CD4-positive, alpha-beta T cell (primary cell): ENCODE results near the gene P2RY13. TPM values are rescaled to one million over a fixed set of nuclear protein-coding genes. Genes with fewer than 3 reads are reported as not detected.

ENCODE experiments used
- ATAC-seq: fragments of 200-7000 bp; cut with Tn5 transposase; one replicate; pipeline ENCODE4 v1.10.0; 2022; ENCODE audit warnings: mild to moderate bottlenecking; ENCODE audit not compliant: poor library complexity
- CTCF ChIA-PET: fragments of 350-600 bp; sonication (Branson Sonifier 250); formaldehyde crosslinking; loops from one replicate; lab custom pipeline; 2021; ENCODE audit warnings: antibody characterized with exemption, inconsistent platforms; lab: Charles Lee
- POLR2A ChIA-PET: fragments of 350-600 bp; sonication (Branson Sonifier 250); formaldehyde crosslinking; loops from one replicate; lab custom pipeline; 2021; ENCODE audit warnings: antibody characterized with exemption, inconsistent platforms; lab: Charles Lee
- DNase-seq, 14 experiments: peaks; one replicate each; pipeline ENCODE4 v3.0.0-alpha.2; 2013 to 2020; ENCODE audit warnings: mixed read lengths in 2 of 14
- H3K27ac ChIP-seq, 2 donors: one replicate each; pipeline versions ENCODE4 v1.5.1 to v1.7.0; 2013; ENCODE audit warnings: low read length in 2 of 2, low read depth in 1 of 2, mild to moderate bottlenecking in 1 of 2
- H3K27me3 ChIP-seq, 2 experiments: 1 replicate in 1 of 2; 2 replicates in 1 of 2; pipeline versions ENCODE4 v1.6.1 to v1.7.0; 2013; ENCODE audit warnings: low read length in 2 of 2, control low read depth in 1 of 2, mild to moderate bottlenecking in 1 of 2, moderate library complexity in 1 of 2; ENCODE audit not compliant: insufficient read depth in 2 of 2, control insufficient read depth in 1 of 2
- H3K36me3 ChIP-seq: one replicate; pipeline ENCODE4 v1.6.1; 2013; ENCODE audit warnings: low read length, control low read depth; ENCODE audit not compliant: insufficient read depth
- H3K4me1 ChIP-seq: one replicate; pipeline ENCODE4 v1.6.1; 2013; ENCODE audit warnings: low read length, control low read depth; ENCODE audit not compliant: insufficient read depth
- H3K4me3 ChIP-seq: one replicate; pipeline ENCODE4 v1.5.1; 2013; ENCODE audit warnings: mild to moderate bottlenecking, low read length, moderate library complexity
- H3K9me3 ChIP-seq, 2 experiments: 1 replicate in 1 of 2; 2 replicates in 1 of 2; pipeline versions ENCODE4 v1.6.1 to v1.7.0; 2013; ENCODE audit warnings: low read length in 2 of 2, mild to moderate bottlenecking in 2 of 2, control low read depth in 1 of 2, moderate library complexity in 1 of 2; ENCODE audit not compliant: control insufficient read depth in 1 of 2, insufficient read depth in 1 of 2
- H3K27ac Mint-ChIP-seq: one replicate; pipeline ENCODE4 v1.8.0; 2020; ENCODE audit warnings: mixed read lengths
- H3K27me3 Mint-ChIP-seq: one replicate; pipeline ENCODE4 v1.8.0; 2021; ENCODE audit warnings: mixed read lengths
- H3K36me3 Mint-ChIP-seq: one replicate; pipeline ENCODE4 v1.8.0; 2021; ENCODE audit warnings: low read depth, mixed read lengths
- H3K4me1 Mint-ChIP-seq: one replicate; pipeline ENCODE4 v1.8.0; 2021; ENCODE audit warnings: low read depth, mixed read lengths
- H3K4me3 Mint-ChIP-seq: one replicate; pipeline ENCODE4 v1.8.0; 2020; ENCODE audit warnings: mild to moderate bottlenecking, mixed read lengths
- H3K9me3 Mint-ChIP-seq: one replicate; pipeline ENCODE4 v1.8.0; 2020; ENCODE audit warnings: mixed read lengths
- intact Hi-C, 2 experiments: fragments of 100-400 bp; cut with DNase I in 1 of 2; cut with micrococcal nuclease in 1 of 2; formaldehyde crosslinking; loops; one replicate each; pipeline versions ENCODE4 v1.15.1 to v1.9.0; 2023 to 2025; cut with DNase I, micrococcal nuclease
- total RNA-seq, 174 experiments: library from RNA in 2 of 174; stranded (reverse) in 2 of 174; gene quantifications; one replicate each; pipeline ENCODE4 v1.2.3 and lab custom pipeline; 2021 to 2026
- TF ChIP-seq, protein P1 (sequence below): fragments of 200-600 bp; IDR thresholded peaks from one replicate; pipeline ENCODE4 v1.8.0; 2022; ENCODE audit warnings: antibody characterized with exemption, mild to moderate bottlenecking

Gene P2RY13
- total RNA-seq, 2 experiments from 2014 or later, result 0.08 TPM; not detected in 1

DNA sequence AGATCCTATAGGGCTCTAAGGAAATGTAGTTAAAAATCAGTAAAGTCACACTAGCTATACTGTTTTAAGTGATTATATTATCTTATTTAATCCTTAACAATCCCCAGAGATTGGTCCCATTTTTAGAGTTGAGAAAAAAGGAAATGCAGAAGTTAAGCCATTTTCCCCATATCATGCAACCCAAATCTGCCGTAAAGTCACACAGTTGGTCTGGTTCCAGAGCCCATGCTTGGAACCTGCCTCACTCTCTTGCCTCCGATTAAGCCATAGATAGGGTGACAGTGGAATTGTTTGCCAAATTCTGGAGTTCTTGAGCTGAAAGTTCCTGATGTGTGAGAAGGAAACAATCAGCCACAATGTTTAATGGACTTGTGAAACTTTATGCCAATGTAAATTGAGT lies 2.3 kb upstream of the P2RY13 start:
- Mint-ChIP-seq H3K27ac (no peak overlapping the region), H3K4me3 (no peak overlapping the region), H3K36me3 (no peaks in the 10 kb centered on the region), H3K4me1 (no peaks in the 10 kb centered on the region), H3K9me3 (no peaks in the 10 kb centered on the region), H3K27me3 (peaks cover 11% of the 10 kb centered on the region)
- Histone ChIP-seq H3K36me3 (no peaks in the 10 kb centered on the region), H3K27me3 (no peaks in the 10 kb centered on the region), H3K4me1 (no peaks in the 10 kb centered on the region), H3K4me3 (no peak overlapping the region), H3K27ac (no peak overlapping the region), H3K9me3 (no peaks in the 10 kb centered on the region)
- ChIA-PET POLR2A (no interaction called here), CTCF (interaction anchor here (0.9 kb wide), 2 partner anchors 9 kb away, joined by 3 read pairs; no protein-coding TSS in a partner anchor)
- intact Hi-C loops, result no loop called here
- DNase-seq (no peak), ATAC-seq (no peak)
- TF ChIP-seq, protein P1, sequence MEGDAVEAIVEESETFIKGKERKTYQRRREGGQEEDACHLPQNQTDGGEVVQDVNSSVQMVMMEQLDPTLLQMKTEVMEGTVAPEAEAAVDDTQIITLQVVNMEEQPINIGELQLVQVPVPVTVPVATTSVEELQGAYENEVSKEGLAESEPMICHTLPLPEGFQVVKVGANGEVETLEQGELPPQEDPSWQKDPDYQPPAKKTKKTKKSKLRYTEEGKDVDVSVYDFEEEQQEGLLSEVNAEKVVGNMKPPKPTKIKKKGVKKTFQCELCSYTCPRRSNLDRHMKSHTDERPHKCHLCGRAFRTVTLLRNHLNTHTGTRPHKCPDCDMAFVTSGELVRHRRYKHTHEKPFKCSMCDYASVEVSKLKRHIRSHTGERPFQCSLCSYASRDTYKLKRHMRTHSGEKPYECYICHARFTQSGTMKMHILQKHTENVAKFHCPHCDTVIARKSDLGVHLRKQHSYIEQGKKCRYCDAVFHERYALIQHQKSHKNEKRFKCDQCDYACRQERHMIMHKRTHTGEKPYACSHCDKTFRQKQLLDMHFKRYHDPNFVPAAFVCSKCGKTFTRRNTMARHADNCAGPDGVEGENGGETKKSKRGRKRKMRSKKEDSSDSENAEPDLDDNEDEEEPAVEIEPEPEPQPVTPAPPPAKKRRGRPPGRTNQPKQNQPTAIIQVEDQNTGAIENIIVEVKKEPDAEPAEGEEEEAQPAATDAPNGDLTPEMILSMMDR, result no peak

DNA sequence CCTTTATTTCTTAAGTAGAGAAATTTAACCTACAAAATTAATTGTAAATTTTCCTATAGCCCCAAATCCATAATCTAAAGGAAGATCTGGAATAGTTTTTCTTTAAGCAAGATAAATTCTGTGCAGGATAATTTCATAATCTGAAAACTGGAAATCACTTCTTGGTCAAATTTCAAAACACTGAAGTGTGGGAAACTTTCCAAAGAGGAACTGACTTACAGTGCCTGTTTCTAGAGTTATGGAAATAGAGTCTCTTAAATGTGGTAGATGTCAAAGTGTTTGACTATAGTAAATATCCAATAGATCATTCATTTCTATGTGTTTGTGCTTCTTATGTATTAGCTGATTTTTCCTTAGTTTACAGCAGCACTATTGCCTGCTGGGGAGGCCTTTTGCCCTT lies 1.6 kb upstream of the P2RY13 start:
- H3K4me1 ChIP-seq, result no peaks in the 10 kb centered on the region
- ChIA-PET POLR2A (interaction anchor here (0.5 kb wide), 1 partner anchor 232 kb away, joined by 3 read pairs; no protein-coding TSS in a partner anchor), CTCF (interaction anchor here (0.9 kb wide), 1 partner anchor 9 kb away, joined by 3 read pairs; no protein-coding TSS in a partner anchor)
- DNase-seq (no peak), ATAC-seq (no peak)
- Mint-ChIP-seq H3K4me1 (no peaks in the 10 kb centered on the region), H3K4me3 (no peak overlapping the region), H3K36me3 (no peaks in the 10 kb centered on the region), H3K27me3 (peaks cover 17% of the 10 kb centered on the region), H3K9me3 (no peaks in the 10 kb centered on the region), H3K27ac (no peak overlapping the region)
- no peak overlapping the region for H3K4me3 ChIP-seq
- no peak overlapping the region for H3K27ac ChIP-seq
- TF ChIP-seq, protein P1, result no peak
- no peaks in the 10 kb centered on the region for H3K36me3 ChIP-seq
- intact Hi-C loops, result no loop called here
- no peaks in the 10 kb centered on the region for H3K27me3 ChIP-seq
- H3K9me3 ChIP-seq, result no peaks in the 10 kb centered on the region

DNA sequence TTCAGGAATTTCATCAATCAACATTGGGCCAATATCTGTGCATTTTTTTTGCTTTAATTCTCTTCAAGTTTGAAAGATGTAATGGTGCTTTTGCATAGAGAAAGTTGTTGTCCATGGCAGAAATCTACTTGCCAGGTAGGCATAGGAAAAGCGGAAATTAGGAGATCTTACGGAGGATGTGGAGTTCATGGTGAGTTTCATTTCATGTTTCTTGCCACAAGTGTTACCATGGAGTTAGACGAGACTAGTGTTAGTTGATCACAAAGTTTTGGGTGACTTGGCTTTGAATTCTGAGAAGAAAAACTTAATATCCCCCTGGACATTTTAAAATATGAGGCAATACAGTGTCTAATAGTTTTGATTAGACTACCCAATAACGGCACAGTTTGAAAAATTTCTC lies 1.0 kb upstream of the P2RY13 start:
- H3K36me3 Mint-ChIP-seq, result no peaks in the 10 kb centered on the region
- no peak overlapping the region for H3K27ac Mint-ChIP-seq
- Histone ChIP-seq H3K27ac (no peak overlapping the region), H3K4me1 (no peaks in the 10 kb centered on the region), H3K36me3 (no peaks in the 10 kb centered on the region), H3K9me3 (no peaks in the 10 kb centered on the region), H3K4me3 (no peak overlapping the region), H3K27me3 (no peaks in the 10 kb centered on the region)
- ChIA-PET CTCF (no interaction called here), POLR2A (interaction anchor here (0.5 kb wide), 1 partner anchor 232 kb away, joined by 3 read pairs; no protein-coding TSS in a partner anchor)
- no peaks in the 10 kb centered on the region for H3K4me1 Mint-ChIP-seq
- no peak for DNase-seq
- TF ChIP-seq, protein P1, result no peak
- no peak for ATAC-seq
- H3K4me3 Mint-ChIP-seq, result no peak overlapping the region
- intact Hi-C loops, result no loop called here
- H3K9me3 Mint-ChIP-seq, result no peaks in the 10 kb centered on the region
- peaks cover 19% of the 10 kb centered on the region for H3K27me3 Mint-ChIP-seq
